Choroid plexus epithelial cell (primary cell): ENCODE results near the gene RUNX3.

Experiments used
- DNase-seq: peaks from one replicate; pipeline ENCODE4 v3.0.0-alpha.2; 2010; ENCODE audit warnings: low read depth
- H3K4me3 ChIP-seq: 2 replicates; pipeline ENCODE4 v1.5.1; 2011; ENCODE audit warnings: low read depth, mild to moderate bottlenecking, control low read depth, low read length, moderate library complexity
- CTCF ChIP-seq: conservative IDR thresholded peaks from 2 replicates; pipeline ENCODE4 v1.5.1; 2011; ENCODE audit warnings: low read depth, mild to moderate bottlenecking, control low read depth, inconsistent platforms, low read length, moderate library complexity

Gene RUNX3

GRCh38 chr1:24884751-24885150 is 45.3 kb downstream of the RUNX3 start:
- DNase-seq, result no peak
- H3K4me3 ChIP-seq, result no peak overlapping the region
- TF ChIP-seq CTCF, result no peak

- TF ChIP-seq CTCF, result no peak
- no peak for DNase-seq
- no peak overlapping the region for H3K4me3 ChIP-seq
Measured at GRCh38 chr1:24881034-24881433, 49.0 kb downstream of the RUNX3 start.

GRCh38 chr1:24878775-24879742 is 51.0 kb downstream of the RUNX3 start:
- TF ChIP-seq CTCF, result no peak
- DNase-seq, result peak; percentile 48
- no peak overlapping the region for H3K4me3 ChIP-seq

- H3K4me3 ChIP-seq, result no peak overlapping the region
- no peak for TF ChIP-seq CTCF
- no peak for DNase-seq
Measured at GRCh38 chr1:24878045-24878444, 52.0 kb downstream of the RUNX3 start.

GRCh38 chr1:24875991-24876506 is 54.0 kb downstream of the RUNX3 start:
- no peak for TF ChIP-seq CTCF
- H3K4me3 ChIP-seq, result no peak overlapping the region
- no peak for DNase-seq

GRCh38 chr1:24875257-24875656 is 54.8 kb downstream of the RUNX3 start:
- TF ChIP-seq CTCF, result no peak
- DNase-seq, result no peak
- no peak overlapping the region for H3K4me3 ChIP-seq

GRCh38 chr1:24874611-24875234 is 55.4 kb downstream of the RUNX3 start:
- TF ChIP-seq CTCF, result no peak
- no peak for DNase-seq

More at GRCh38 chr1:24874611-24875234, 55.4 kb downstream of the RUNX3 start:
- no peak overlapping the region for H3K4me3 ChIP-seq
